HepG2 (cell line): ENCODE results near the gene DCDC2. TPM values are rescaled to one million over a fixed set of nuclear protein-coding genes. Genes with fewer than 3 reads are reported as not detected.

Experiments
- AHR ChIP-seq: IDR thresholded peaks from 2 replicates; pipeline ENCODE4 v1.6.1; 2018; ENCODE audit warnings: missing genetic modification reagents, missing compliant biosample characterization
- ARNTL ChIP-seq: sonication (generic); formaldehyde crosslinking; IDR thresholded peaks from 2 replicates; pipeline ENCODE4 v1.4.0; 2020; ENCODE audit warnings: mild to moderate bottlenecking, missing genetic modification reagents
- DPF2 ChIP-seq: sonication (generic); formaldehyde crosslinking; IDR thresholded peaks from 2 replicates; pipeline ENCODE4 v1.4.0; 2020; ENCODE audit warnings: mild to moderate bottlenecking, low read depth, missing genetic modification reagents, borderline replicate concordance
- ELF1 ChIP-seq: sonication (generic); formaldehyde crosslinking; IDR thresholded peaks from 2 replicates; pipeline ENCODE4 v1.4.0; 2020; ENCODE audit warnings: missing genetic modification reagents
- ESRRA ChIP-seq: sonication (generic); formaldehyde crosslinking; IDR thresholded peaks from 2 replicates; pipeline ENCODE4 v1.5.1; 2020; ENCODE audit warnings: mild to moderate bottlenecking, low read depth, missing genetic modification reagents
- GATA4 ChIP-seq: sonication (generic); IDR thresholded peaks from 2 replicates; pipeline ENCODE4 v1.6.1; 2016; ENCODE audit warnings: antibody characterized with exemption, low read depth, borderline replicate concordance
- HNF4G ChIP-seq, 2 experiments: sonication (generic) in 1 of 2; formaldehyde crosslinking in 1 of 2; IDR thresholded peaks; 2 replicates each; pipeline versions ENCODE4 v1.4.0 to v1.6.1; 2011 to 2020; ENCODE audit warnings: borderline replicate concordance in 2 of 2, low read depth in 2 of 2, mild to moderate bottlenecking in 2 of 2, low read length in 1 of 2, missing genetic modification reagents in 1 of 2, moderate library complexity in 1 of 2
- KDM1A ChIP-seq: IDR thresholded peaks from 2 replicates; pipeline ENCODE4 v1.6.1; 2016; ENCODE audit warnings: missing compliant biosample characterization
- KDM6A ChIP-seq: IDR thresholded peaks from 2 replicates; pipeline ENCODE4 v1.6.1; 2016; ENCODE audit warnings: low read depth
- MED1 ChIP-seq: sonication (generic); formaldehyde crosslinking; IDR thresholded peaks from 2 replicates; pipeline ENCODE4 v1.4.0; 2020; ENCODE audit warnings: missing genetic modification reagents
- NFIC ChIP-seq: IDR thresholded peaks from 2 replicates; pipeline ENCODE4 v1.6.1; 2012; ENCODE audit warnings: mild to moderate bottlenecking, low read length, inconsistent platforms
- NR2F2 ChIP-seq: IDR thresholded peaks from 2 replicates; pipeline ENCODE4 v1.6.1; 2012; ENCODE audit warnings: low read depth, inconsistent platforms, borderline replicate concordance
- PAX8 ChIP-seq: sonication (generic); formaldehyde crosslinking; IDR thresholded peaks from 2 replicates; pipeline ENCODE4 v1.8.0; 2022; ENCODE audit warnings: mild to moderate bottlenecking, missing genetic modification reagents, borderline replicate concordance
- PPARG ChIP-seq: conservative IDR thresholded peaks from 2 replicates; pipeline ENCODE4 v1.6.1; 2016; ENCODE audit warnings: missing biosample characterization, missing genetic modification reagents
- PRPF4 ChIP-seq: fragments of 200-400 bp; formaldehyde crosslinking; IDR thresholded peaks from 2 replicates; pipeline ENCODE4 v1.6.1; 2016; ENCODE audit warnings: low read length, low read depth; ENCODE audit not compliant: poor library complexity, severe bottlenecking
- RXRA ChIP-seq: sonication (generic); formaldehyde crosslinking; IDR thresholded peaks from 2 replicates; pipeline ENCODE4 v1.5.1; 2020; ENCODE audit warnings: missing genetic modification reagents
- SMAD1 ChIP-seq: sonication (generic); formaldehyde crosslinking; IDR thresholded peaks from 2 replicates; pipeline ENCODE4 v1.4.0; 2020; ENCODE audit warnings: missing genetic modification reagents, low read depth, mild to moderate bottlenecking, borderline replicate concordance
- SRY ChIP-seq: sonication (generic); formaldehyde crosslinking; IDR thresholded peaks from 2 replicates; pipeline ENCODE4 v1.8.0; 2022; ENCODE audit warnings: mild to moderate bottlenecking, missing genetic modification reagents
- TBX3 ChIP-seq: fragments of 450-650 bp; IDR thresholded peaks from 2 replicates; pipeline ENCODE4 v1.6.1; 2017; ENCODE audit warnings: antibody characterized with exemption, mild to moderate bottlenecking, inconsistent platforms, borderline replicate concordance
- TOE1 ChIP-seq: sonication (generic); formaldehyde crosslinking; IDR thresholded peaks from 2 replicates; pipeline ENCODE4 v1.4.0; 2020; ENCODE audit warnings: mild to moderate bottlenecking, missing genetic modification reagents
- ZBTB20 ChIP-seq: sonication (generic); formaldehyde crosslinking; IDR thresholded peaks from 2 replicates; pipeline ENCODE4 v1.8.1; 2023; ENCODE audit warnings: missing genetic modification reagents, low read depth, mild to moderate bottlenecking, borderline replicate concordance
- ZFP82 ChIP-seq: sonication (generic); formaldehyde crosslinking; IDR thresholded peaks from 2 replicates; pipeline ENCODE4 v1.5.1; 2020; ENCODE audit warnings: mild to moderate bottlenecking, missing genetic modification reagents, borderline replicate concordance
- ZNF180 ChIP-seq: sonication (generic); formaldehyde crosslinking; IDR thresholded peaks from 2 replicates; pipeline ENCODE4 v1.4.0; 2020; ENCODE audit warnings: low read depth, missing genetic modification reagents, borderline replicate concordance
- ZNF552 ChIP-seq: sonication (generic); formaldehyde crosslinking; IDR thresholded peaks from 2 replicates; pipeline ENCODE4 v1.9.0; 2022; ENCODE audit warnings: missing genetic modification reagents, mild to moderate bottlenecking, borderline replicate concordance
- ZNF607 ChIP-seq: sonication (generic); formaldehyde crosslinking; IDR thresholded peaks from 2 replicates; pipeline ENCODE4 v1.5.1; 2020; ENCODE audit warnings: missing genetic modification reagents, mild to moderate bottlenecking, borderline replicate concordance
- ZNF766 ChIP-seq: sonication (generic); formaldehyde crosslinking; IDR thresholded peaks from 2 replicates; pipeline ENCODE4 v1.5.0; 2020; ENCODE audit warnings: missing genetic modification reagents, borderline replicate concordance
- ZNF776 ChIP-seq: sonication (generic); formaldehyde crosslinking; IDR thresholded peaks from 2 replicates; pipeline ENCODE4 v1.4.0; 2020; ENCODE audit warnings: mild to moderate bottlenecking, missing genetic modification reagents
- polyA plus RNA-seq, 8 experiments: library from polyadenylated mRNA; depleted of rRNA in 3 of 8; stranded (reverse) in 7 of 8; unstranded in 1 of 8; fragments of >200 nt; fragmentation: Illumina TruSeq in 4 of 8; extraction: Trizol in 4 of 8; gene quantifications; 2 replicates each; pipeline versions ENCODE4 v1.2.1 to v1.2.3, GENCODE V29; 2011 to 2016; ENCODE audit warnings: low read depth in 4 of 8, missing spikeins in 1 of 8, mixed read lengths in 1 of 8; ENCODE audit not compliant: insufficient read depth in 1 of 8
- total RNA-seq, 5 experiments: library from RNA; depleted of rRNA; stranded (reverse); fragments of >200 nt; fragmentation: Illumina TruSeq; extraction: Trizol; gene quantifications; 2 replicates each; pipeline ENCODE4 v1.2.3, GENCODE V29; 2016; ENCODE audit warnings: low read depth in 1 of 5
- TF ChIP-seq, protein P1 (sequence below): fragments of 450-650 bp; IDR thresholded peaks from 2 replicates; pipeline ENCODE4 v1.6.1; 2016
- TF ChIP-seq, protein P2 (sequence below): sonication (generic); formaldehyde crosslinking; IDR thresholded peaks from 2 replicates; pipeline ENCODE4 v1.8.0; 2022; ENCODE audit warnings: mild to moderate bottlenecking, missing genetic modification reagents; ENCODE audit not compliant: insufficient replicate concordance

Gene DCDC2
- total and polyA plus RNA-seq, 2 of the 13 experiments (the other 11 are each of a cell fraction or from before 2014, with no cell fraction given) = 9.0 to 36.2 TPM

GRCh38 chr6:24330137-24330732, 27.6 kb downstream of the DCDC2 start (continued):
- TF ChIP-seq SMAD1 (CRISPR knock-in tag) (no peak), ZNF766 (CRISPR knock-in tag) (no peak), ZNF607 (CRISPR knock-in tag) (no peak), DPF2 (CRISPR knock-in tag) (peak; percentile 90), TBX3 (peak; percentile 99), PRPF4 (no peak), HNF4G (IDR thresholded peaks at IDR 0.05; ENCODE audit: borderline replicate concordance, low read depth, low read length) (peak; percentile 85), HNF4G (CRISPR knock-in tag; IDR thresholded peaks at IDR 0.05; ENCODE audit: borderline replicate concordance, low read depth) (no peak; the same call in 1 of the 2 replicates), ZFP82 (CRISPR knock-in tag) (no peak), ESRRA (CRISPR knock-in tag) (peak; percentile 26; the same call in 1 of the 2 replicates), ZNF776 (no peak), MED1 (peak; percentile 95), ZNF552 (no peak; the same call in 1 of the 2 replicates), GATA4 (peak; percentile 99), KDM1A (CRISPR knock-in tag) (peak; percentile 62; the same call in 1 of the 2 replicates), PPARG (peak; percentile 97), PAX8 (no peak), NFIC (peak; percentile 99), RXRA (CRISPR knock-in tag) (peak; percentile 43; the same call in 1 of the 2 replicates), KDM6A (CRISPR knock-in tag) (peak; percentile 78), ZNF180 (CRISPR knock-in tag) (no peak), SRY (no peak), ELF1 (CRISPR knock-in tag) (peak; percentile 36; the same call in 1 of the 2 replicates), ZBTB20 (peak; percentile 86), ARNTL (CRISPR knock-in tag) (peak; percentile 77; the same call in 1 of the 2 replicates), NR2F2 (peak; percentile 100), TOE1 (CRISPR knock-in tag) (peak; percentile 50; the same call in 1 of the 2 replicates), AHR (no peak)
- TF ChIP-seq, protein P1, sequence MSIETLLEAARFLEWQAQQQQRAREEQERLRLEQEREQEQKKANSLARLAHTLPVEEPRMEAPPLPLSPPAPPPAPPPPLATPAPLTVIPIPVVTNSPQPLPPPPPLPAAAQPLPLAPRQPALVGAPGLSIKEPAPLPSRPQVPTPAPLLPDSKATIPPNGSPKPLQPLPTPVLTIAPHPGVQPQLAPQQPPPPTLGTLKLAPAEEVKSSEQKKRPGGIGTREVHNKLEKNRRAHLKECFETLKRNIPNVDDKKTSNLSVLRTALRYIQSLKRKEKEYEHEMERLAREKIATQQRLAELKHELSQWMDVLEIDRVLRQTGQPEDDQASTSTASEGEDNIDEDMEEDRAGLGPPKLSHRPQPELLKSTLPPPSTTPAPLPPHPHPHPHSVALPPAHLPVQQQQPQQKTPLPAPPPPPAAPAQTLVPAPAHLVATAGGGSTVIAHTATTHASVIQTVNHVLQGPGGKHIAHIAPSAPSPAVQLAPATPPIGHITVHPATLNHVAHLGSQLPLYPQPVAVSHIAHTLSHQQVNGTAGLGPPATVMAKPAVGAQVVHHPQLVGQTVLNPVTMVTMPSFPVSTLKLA = no peak
- TF ChIP-seq, protein P2, sequence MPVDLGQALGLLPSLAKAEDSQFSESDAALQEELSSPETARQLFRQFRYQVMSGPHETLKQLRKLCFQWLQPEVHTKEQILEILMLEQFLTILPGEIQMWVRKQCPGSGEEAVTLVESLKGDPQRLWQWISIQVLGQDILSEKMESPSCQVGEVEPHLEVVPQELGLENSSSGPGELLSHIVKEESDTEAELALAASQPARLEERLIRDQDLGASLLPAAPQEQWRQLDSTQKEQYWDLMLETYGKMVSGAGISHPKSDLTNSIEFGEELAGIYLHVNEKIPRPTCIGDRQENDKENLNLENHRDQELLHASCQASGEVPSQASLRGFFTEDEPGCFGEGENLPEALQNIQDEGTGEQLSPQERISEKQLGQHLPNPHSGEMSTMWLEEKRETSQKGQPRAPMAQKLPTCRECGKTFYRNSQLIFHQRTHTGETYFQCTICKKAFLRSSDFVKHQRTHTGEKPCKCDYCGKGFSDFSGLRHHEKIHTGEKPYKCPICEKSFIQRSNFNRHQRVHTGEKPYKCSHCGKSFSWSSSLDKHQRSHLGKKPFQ (CRISPR knock-in tag) = peak; percentile 82
